Thoracic aorta (tissue), 2 donors: ENCODE results near the gene GNG7. TPM values are rescaled to one million over a fixed set of nuclear protein-coding genes. Genes with fewer than 3 reads are reported as not detected.

ENCODE experiments used
- ATAC-seq: fragments of 150-250 bp; one replicate; pipeline ENCODE4 v1.8.0; 2017; ENCODE audit warnings: low read depth; ENCODE audit not compliant: insufficient number of reproducible peaks, low FRiP score
- DNase-seq: peaks from one replicate; pipeline ENCODE4 v3.0.0-alpha.2; 2020; ENCODE audit warnings: low spot score
- H3K27ac ChIP-seq, 2 donors: fragments of 200-600 bp; sonication (generic); 1 replicate in 1 of 2; 2 replicates in 1 of 2; pipeline ENCODE4 v1.5.1; 2016; ENCODE audit warnings: mild to moderate bottlenecking in 2 of 2, moderate library complexity in 2 of 2
- H3K27me3 ChIP-seq: fragments of 200-600 bp; sonication (generic); replicated peaks from 2 replicates; pipeline ENCODE4 v1.6.0; 2016; ENCODE audit warnings: mild to moderate bottlenecking; ENCODE audit not compliant: insufficient read depth
- H3K36me3 ChIP-seq: fragments of 200-600 bp; sonication (generic); one replicate; pipeline ENCODE4 v1.5.1; 2016
- H3K4me1 ChIP-seq, 2 donors: fragments of 200-600 bp; sonication (generic); 1 replicate in 1 of 2; 2 replicates in 1 of 2; pipeline versions ENCODE4 v1.5.1 to v1.6.0; 2016; ENCODE audit warnings: low read depth in 2 of 2, mild to moderate bottlenecking in 1 of 2; ENCODE audit not compliant: control insufficient read depth in 1 of 2
- H3K4me3 ChIP-seq: fragments of 200-600 bp; sonication (generic); 2 replicates; pipeline ENCODE4 v1.5.1; 2016; ENCODE audit warnings: mild to moderate bottlenecking
- H3K9me3 ChIP-seq: fragments of 200-600 bp; sonication (generic); 2 replicates; pipeline ENCODE4 v1.5.1; 2016
- CTCF ChIP-seq: fragments of 200-600 bp; sonication (generic); IDR thresholded peaks from one replicate; pipeline ENCODE4 v1.5.1; 2019; ENCODE audit warnings: antibody characterized with exemption
- total RNA-seq, 2 donors: library from RNA; depleted of rRNA; stranded (reverse); fragments of >200 nt; gene quantifications; one replicate each; pipeline versions ENCODE4 v1.1.0 to v1.2.3, GENCODE V29; 2016

Gene GNG7
- total RNA-seq, 2 donors from 2014 or later: 2.3 to 3.2 TPM

DNA sequence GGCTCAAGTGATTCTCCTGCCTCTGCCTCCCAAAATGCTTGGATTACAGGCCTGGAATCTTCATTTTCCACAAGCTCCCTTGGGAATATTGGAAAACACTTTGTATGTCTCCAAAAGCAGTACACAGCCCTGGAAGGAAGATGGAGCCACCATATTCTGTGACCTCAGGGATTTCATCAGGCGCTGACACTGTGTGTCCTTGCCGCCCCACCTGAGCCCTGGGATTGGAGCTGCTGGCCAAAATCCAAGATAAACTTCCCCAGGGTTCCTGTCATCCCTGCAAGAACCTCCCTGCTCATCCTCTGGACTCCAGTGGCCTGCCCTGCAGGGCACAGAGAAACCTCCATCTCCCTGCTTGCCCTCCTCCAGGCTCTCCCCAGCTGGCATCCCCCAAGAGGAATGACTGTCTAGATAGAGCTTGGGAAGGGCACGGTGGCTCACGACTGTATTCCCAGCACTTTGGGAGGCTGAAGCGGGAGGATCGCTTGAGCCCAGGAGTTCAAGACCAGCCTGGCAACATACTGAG, 1.3 kb upstream of the GNG7 start:
- DNase-seq (no peak), ATAC-seq (no peak)
- Histone ChIP-seq H3K4me3 (no peak overlapping the region), H3K27me3 (no peaks in the 10 kb centered on the region), H3K36me3 (no peaks in the 10 kb centered on the region), H3K4me1 (peaks cover 0 to 10% of the 10 kb centered on the region in 2 donors), H3K9me3 (no peaks in the 10 kb centered on the region), H3K27ac (no peak overlapping the region)
- no peak for TF ChIP-seq CTCF

- ATAC-seq: no peak
- H3K27ac ChIP-seq: no peak overlapping the region
- peak overlapping the region; percentile 79 for H3K4me3 ChIP-seq
- no peaks in the 10 kb centered on the region for H3K27me3 ChIP-seq
- TF ChIP-seq CTCF: no peak
- H3K9me3 ChIP-seq: no peaks in the 10 kb centered on the region
- no peaks in the 10 kb centered on the region for H3K36me3 ChIP-seq
- no peak for DNase-seq
- peaks cover 0 to 10% of the 10 kb centered on the region in 2 donors for H3K4me1 ChIP-seq
Measured at GRCh38 chr19:2703077-2703437, 563 bp upstream of the GNG7 start.

GRCh38 chr19:2701361-2702169, 929 bp downstream of the GNG7 start:
- Histone ChIP-seq H3K4me1 (peaks cover 0 to 10% of the 10 kb centered on the region in 2 donors), H3K27ac (no peak overlapping the region), H3K4me3 (peak overlapping the region; percentile 79), H3K27me3 (no peaks in the 10 kb centered on the region), H3K9me3 (no peaks in the 10 kb centered on the region), H3K36me3 (no peaks in the 10 kb centered on the region)
- no peak for DNase-seq
- no peak for ATAC-seq
- no peak for TF ChIP-seq CTCF

DNA sequence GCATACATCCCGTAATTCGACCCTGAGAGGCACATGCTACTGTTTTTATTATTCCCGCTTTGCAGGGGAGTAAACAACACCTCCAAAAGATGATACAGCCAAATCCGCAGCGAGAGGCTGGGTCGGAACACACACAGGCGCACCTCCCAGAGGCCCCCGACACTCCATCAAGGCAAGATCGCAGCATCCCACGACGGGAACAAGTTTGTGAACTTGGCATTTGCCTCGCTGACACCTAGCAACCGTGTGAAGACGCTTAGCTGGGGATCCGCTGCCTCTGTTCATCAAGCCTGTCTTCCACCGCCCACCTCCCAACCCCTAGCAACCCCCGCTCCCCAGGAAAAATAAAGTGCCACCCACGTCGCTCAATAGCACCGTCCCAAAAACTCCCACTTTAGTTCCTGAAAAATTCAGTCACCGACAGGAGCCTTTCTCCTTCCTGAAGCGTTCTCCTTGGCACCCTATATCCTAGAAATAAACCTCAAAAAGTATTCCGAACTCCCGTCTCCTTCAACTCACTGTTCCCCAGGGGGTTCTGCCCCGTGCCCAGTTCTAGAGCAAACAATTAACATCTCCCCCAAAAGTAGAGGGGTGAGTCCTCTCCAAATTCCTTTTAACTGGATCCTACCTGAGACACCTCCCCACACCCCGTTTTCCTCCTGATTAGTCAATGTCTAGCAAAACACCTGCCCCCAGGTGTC, 1.7 kb downstream of the GNG7 start:
- no peaks in the 10 kb centered on the region for H3K27me3 ChIP-seq
- ATAC-seq (no peak), DNase-seq (no peak)
- H3K36me3 ChIP-seq: no peaks in the 10 kb centered on the region
- TF ChIP-seq CTCF: no peak
- no peak overlapping the region for H3K4me3 ChIP-seq
- no peak overlapping the region for H3K27ac ChIP-seq
- H3K4me1 ChIP-seq: peaks cover 0 to 10% of the 10 kb centered on the region in 2 donors
- H3K9me3 ChIP-seq: no peaks in the 10 kb centered on the region

DNA sequence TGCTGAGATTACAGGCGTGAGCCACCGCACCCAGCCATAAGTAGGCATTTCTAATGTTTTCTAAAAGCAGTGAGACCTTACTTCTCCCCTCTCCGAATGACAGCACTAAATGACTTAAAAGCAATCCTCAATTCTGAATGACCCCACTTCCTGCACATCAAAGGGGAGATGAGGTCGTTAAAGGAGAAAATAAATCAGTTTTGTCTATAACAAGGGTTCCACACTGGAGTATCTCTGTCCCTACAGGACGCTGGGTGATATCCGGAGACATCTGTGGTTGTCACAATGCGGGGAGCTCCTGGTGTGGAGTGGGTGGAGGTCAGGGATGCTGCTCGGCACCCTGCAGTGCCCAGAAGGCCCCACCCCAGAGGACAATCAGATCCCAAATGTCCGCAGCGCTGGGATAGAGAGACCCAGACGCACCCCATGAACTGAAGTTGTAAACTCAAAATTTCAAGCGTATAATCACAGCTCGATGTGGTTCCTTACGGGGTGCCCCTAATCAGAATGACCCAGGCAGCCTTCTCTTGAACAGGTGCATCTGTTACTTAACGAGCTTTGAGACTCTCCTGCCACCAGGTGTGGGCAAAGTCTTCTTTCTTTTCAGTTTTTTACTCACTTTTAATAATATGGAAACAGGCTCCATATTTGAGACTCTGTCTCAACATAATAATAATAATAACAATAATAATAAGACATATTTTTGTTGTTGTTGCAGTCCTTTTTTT, 2.9 kb downstream of the GNG7 start:
- no peak for TF ChIP-seq CTCF
- no peak for DNase-seq

More for the DNA sequence above, 2.9 kb downstream of the GNG7 start:
- H3K4me1 ChIP-seq: peaks cover 0 to 10% of the 10 kb centered on the region in 2 donors
- ATAC-seq: no peak
- no peak overlapping the region for H3K27ac ChIP-seq
- no peaks in the 10 kb centered on the region for H3K27me3 ChIP-seq
- H3K4me3 ChIP-seq: no peak overlapping the region
- no peaks in the 10 kb centered on the region for H3K9me3 ChIP-seq
- H3K36me3 ChIP-seq: no peaks in the 10 kb centered on the region
